ENCODE results near the gene EDDM13. TPM values are rescaled to one million over a fixed set of nuclear protein-coding genes. Genes with fewer than 3 reads are reported as not detected.

EDDM13 gene
- total and polyA plus RNA-seq, 2 donors (not counting 3 experiments of a cell fraction or from before 2014, with no cell fraction given) = 0.51 TPM; not detected in 1

DNA sequence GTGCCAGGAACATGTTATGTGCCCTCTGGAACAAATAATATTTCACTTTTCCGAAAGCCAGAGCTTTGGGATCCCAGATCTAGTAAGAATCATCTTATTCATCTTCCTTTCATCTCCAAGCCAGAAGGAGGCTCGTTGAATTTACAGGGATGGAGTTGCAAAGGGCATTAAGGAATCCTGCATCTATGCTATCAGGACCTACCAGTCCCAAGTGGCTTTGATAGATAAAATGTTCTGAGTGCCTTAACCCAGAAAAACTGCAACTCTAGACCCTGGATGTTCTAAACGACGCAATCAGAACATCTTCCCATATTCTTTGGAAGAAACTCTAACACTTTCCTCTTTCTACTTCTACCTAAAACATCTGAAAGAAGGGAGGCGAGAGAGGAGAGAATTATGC, 9.2 kb upstream of the EDDM13 start:
- dilution Hi-C loops (cut with MboI; ENCODE audit: extremely low pct_ligation_motif_present, low sequenced_read_pairs) (no loop called here), intact Hi-C loops (cut with micrococcal nuclease) (no loop called here)
- Histone ChIP-seq H2AFZ (ENCODE audit: low read depth, low read length) (no peak overlapping the region), H3K4me2 (ENCODE audit: insufficient read depth, low read length) (no peak overlapping the region), H3K9me3 (replicated peaks; ENCODE audit: control insufficient read depth, insufficient read depth, low read length) (no peaks in the 10 kb centered on the region), H3K4me1 (ENCODE audit: control insufficient read depth, extremely low read depth, insufficient read depth, low read length) (peaks cover 6% of the 10 kb centered on the region), H3K27ac (ENCODE audit: insufficient read depth, low read depth, low read length) (no peak overlapping the region), H3K27me3 (ENCODE audit: control insufficient read depth in 2 of 2, insufficient read depth in 2 of 2, low read length in 2 of 2) (no peaks in the 10 kb centered on the region), H3K9me1 (replicated peaks; ENCODE audit: control insufficient read depth, extremely low read depth, insufficient read depth, low read length) (no peaks in the 10 kb centered on the region), H3K9ac (replicated peaks; ENCODE audit: extremely low read depth, insufficient read depth, low read length) (no peak overlapping the region), H4K20me1 (replicated peaks; ENCODE audit: control insufficient read depth, extremely low read depth, insufficient read depth, low read length) (no peaks in the 10 kb centered on the region), H3K79me2 (ENCODE audit: control insufficient read depth, insufficient read depth, low read length) (no peaks in the 10 kb centered on the region), H3K4me3 (replicated peaks in 1 of 3; ENCODE audit: insufficient read depth in 1 of 3, low read depth in 1 of 3, low read length in 3 of 3) (no peak overlapping the region), H3K36me3 (ENCODE audit: control insufficient read depth in 2 of 2, extremely low read depth in 1 of 2, insufficient read depth in 2 of 2, low read length in 2 of 2) (no peaks in the 10 kb centered on the region)
- FAIRE-seq (no peak), DNase-seq (ENCODE audit: low read depth, low spot score) (no peak)
- TF ChIP-seq EZH2 (IDR thresholded peaks at IDR 0.05; ENCODE audit: borderline replicate concordance, low read depth, low read length, severe bottlenecking) = no peak
- TF ChIP-seq, protein P1, sequence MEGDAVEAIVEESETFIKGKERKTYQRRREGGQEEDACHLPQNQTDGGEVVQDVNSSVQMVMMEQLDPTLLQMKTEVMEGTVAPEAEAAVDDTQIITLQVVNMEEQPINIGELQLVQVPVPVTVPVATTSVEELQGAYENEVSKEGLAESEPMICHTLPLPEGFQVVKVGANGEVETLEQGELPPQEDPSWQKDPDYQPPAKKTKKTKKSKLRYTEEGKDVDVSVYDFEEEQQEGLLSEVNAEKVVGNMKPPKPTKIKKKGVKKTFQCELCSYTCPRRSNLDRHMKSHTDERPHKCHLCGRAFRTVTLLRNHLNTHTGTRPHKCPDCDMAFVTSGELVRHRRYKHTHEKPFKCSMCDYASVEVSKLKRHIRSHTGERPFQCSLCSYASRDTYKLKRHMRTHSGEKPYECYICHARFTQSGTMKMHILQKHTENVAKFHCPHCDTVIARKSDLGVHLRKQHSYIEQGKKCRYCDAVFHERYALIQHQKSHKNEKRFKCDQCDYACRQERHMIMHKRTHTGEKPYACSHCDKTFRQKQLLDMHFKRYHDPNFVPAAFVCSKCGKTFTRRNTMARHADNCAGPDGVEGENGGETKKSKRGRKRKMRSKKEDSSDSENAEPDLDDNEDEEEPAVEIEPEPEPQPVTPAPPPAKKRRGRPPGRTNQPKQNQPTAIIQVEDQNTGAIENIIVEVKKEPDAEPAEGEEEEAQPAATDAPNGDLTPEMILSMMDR (IDR thresholded peaks at IDR 0.05; ENCODE audit: extremely low read depth in 1 of 2, insufficient read depth in 1 of 2, low read depth in 1 of 2, low read length in 2 of 2) = no peak
- TF ChIP-seq POLR2AphosphoS5 (IDR thresholded peaks at IDR 0.05; ENCODE audit: insufficient read depth, low read depth, low read length) = no peak
- no peak for TF ChIP-seq MYC (IDR thresholded peaks at IDR 0.05; ENCODE audit: low read depth, low read length)
- no peak for TF ChIP-seq FOS (IDR thresholded peaks at IDR 0.05; ENCODE audit: borderline replicate concordance, insufficient read depth, low read length)
- no peak for TF ChIP-seq POLR2A (IDR thresholded peaks at IDR 0.05; ENCODE audit: low read depth, low read length)
- TF ChIP-seq, protein P2, sequence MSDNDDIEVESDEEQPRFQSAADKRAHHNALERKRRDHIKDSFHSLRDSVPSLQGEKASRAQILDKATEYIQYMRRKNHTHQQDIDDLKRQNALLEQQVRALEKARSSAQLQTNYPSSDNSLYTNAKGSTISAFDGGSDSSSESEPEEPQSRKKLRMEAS (IDR thresholded peaks at IDR 0.05; ENCODE audit: insufficient read depth, insufficient read length) = no peak
- no peak for TF ChIP-seq JUN (IDR thresholded peaks at IDR 0.05; ENCODE audit: borderline replicate concordance, insufficient read depth, insufficient read length, low read depth)
- POLR2A ChIA-PET = no interaction called here
- CTCF ChIA-PET = interaction anchor here (2.7 to 5.9 kb wide), 3 partner anchors 10 to 71 kb away, joined by 11 to 41 read pairs (median 17); no protein-coding TSS in a partner anchor
- no TSS peak for BruUV-seq (replicated peaks)
